ENCODE data around the gene PRKCG. TPM values are rescaled to one million over a fixed set of nuclear protein-coding genes. Genes with fewer than 3 reads are reported as not detected.

The PRKCG gene
- total and polyA plus RNA-seq, 4 donors = 0.02 to 0.63 (median 0.18) TPM; not detected in 1

DNA sequence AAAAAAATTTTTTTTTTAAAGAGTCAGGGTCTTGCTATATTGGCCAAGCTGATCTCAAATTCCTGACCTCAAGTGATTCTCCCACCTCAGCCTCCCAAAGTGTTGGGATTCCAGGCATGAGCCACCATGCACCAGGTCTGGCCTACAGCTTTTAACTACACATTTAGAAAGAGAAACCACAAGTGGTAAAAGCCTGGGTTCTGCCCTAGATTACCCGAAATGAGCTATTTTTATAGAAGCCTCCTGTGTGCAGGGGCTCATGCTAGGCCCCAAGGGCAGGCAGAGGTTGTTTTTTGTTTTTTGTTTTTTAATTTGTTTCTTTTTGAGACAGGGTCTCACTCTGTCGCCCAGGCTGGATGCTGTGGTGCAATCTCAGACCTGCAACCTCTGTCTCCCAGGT is 28.3 kb upstream of the PRKCG start:
- 63 to 67% methylated on average over 2 of the region's 2 CpGs for WGBS, 2 donors
- Histone ChIP-seq H3K27me3 (ENCODE audit: control insufficient read depth in 3 of 3, insufficient read depth in 3 of 3, low read length in 2 of 3) (no peaks in the 10 kb centered on the region), H3K27ac (ENCODE audit: low read depth in 1 of 2, low read length in 1 of 2) (no peak overlapping the region), H3K9me3 (ENCODE audit: control insufficient read depth in 4 of 4, insufficient read depth in 3 of 4, low read length in 3 of 4) (no peaks in the 10 kb centered on the region), H3K4me1 (ENCODE audit: control insufficient read depth in 5 of 5, insufficient read depth in 5 of 5, low read length in 5 of 5) (peaks cover 0 to 9% (median 0%) of the 10 kb centered on the region in 5 donors), H3K36me3 (ENCODE audit: control insufficient read depth in 4 of 4, insufficient read depth in 4 of 4, low read length in 4 of 4) (peaks cover 0 to 2% (median 0%) of the 10 kb centered on the region in 4 donors), H3K9ac (ENCODE audit: insufficient read depth in 1 of 2, low read length in 2 of 2) (no peak overlapping the region), H3K4me3 (no peak overlapping the region)
- TF ChIP-seq, protein P1, sequence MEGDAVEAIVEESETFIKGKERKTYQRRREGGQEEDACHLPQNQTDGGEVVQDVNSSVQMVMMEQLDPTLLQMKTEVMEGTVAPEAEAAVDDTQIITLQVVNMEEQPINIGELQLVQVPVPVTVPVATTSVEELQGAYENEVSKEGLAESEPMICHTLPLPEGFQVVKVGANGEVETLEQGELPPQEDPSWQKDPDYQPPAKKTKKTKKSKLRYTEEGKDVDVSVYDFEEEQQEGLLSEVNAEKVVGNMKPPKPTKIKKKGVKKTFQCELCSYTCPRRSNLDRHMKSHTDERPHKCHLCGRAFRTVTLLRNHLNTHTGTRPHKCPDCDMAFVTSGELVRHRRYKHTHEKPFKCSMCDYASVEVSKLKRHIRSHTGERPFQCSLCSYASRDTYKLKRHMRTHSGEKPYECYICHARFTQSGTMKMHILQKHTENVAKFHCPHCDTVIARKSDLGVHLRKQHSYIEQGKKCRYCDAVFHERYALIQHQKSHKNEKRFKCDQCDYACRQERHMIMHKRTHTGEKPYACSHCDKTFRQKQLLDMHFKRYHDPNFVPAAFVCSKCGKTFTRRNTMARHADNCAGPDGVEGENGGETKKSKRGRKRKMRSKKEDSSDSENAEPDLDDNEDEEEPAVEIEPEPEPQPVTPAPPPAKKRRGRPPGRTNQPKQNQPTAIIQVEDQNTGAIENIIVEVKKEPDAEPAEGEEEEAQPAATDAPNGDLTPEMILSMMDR (IDR thresholded peaks at IDR 0.05; ENCODE audit: control extremely low read depth, extremely low read depth) = no peak
- ATAC-seq (ENCODE audit: insufficient read depth, low FRiP score) = no peak
- DNase-seq = no peak

DNA sequence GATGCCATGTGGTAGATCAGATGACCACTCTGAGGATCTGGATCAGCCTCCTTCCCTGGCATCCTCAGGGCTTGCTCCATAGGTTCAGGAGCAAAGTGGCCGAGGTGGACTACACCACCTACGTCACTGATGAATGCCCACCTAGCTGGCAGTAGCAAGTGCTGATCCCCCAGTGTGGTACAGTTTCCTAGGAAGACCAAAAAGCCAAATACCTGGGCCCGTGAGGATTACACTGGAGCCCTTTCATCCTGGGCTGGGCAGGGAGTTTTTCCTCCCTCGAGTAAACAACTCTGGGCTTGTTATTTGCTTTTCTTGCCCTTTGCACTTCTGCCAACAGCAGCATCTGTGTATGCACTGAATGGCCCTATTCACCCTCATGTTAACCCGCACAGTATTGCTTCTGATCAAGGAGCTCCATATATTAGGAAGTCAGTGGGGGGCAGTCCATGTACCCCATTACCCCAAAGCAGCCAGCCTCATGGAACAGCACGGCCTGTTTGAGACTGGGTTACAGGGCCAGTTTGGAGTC is 17.6 kb upstream of the PRKCG start:
- Histone ChIP-seq H3K27me3 (ENCODE audit: control insufficient read depth in 3 of 3, insufficient read depth in 3 of 3, low read length in 2 of 3) (peaks cover 0 to 2% (median 0%) of the 10 kb centered on the region in 3 donors), H3K9ac (ENCODE audit: insufficient read depth in 1 of 2, low read length in 2 of 2) (no peak overlapping the region), H3K4me1 (ENCODE audit: control insufficient read depth in 5 of 5, insufficient read depth in 5 of 5, low read length in 5 of 5) (peaks cover 0 to 12% (median 11%) of the 10 kb centered on the region in 5 donors), H3K9me3 (ENCODE audit: control insufficient read depth in 4 of 4, insufficient read depth in 3 of 4, low read length in 3 of 4) (no peaks in the 10 kb centered on the region), H3K36me3 (ENCODE audit: control insufficient read depth in 4 of 4, insufficient read depth in 4 of 4, low read length in 4 of 4) (no peaks in the 10 kb centered on the region), H3K27ac (ENCODE audit: low read depth in 1 of 2, low read length in 1 of 2) (no peak overlapping the region), H3K4me3 (no peak overlapping the region)
- TF ChIP-seq, protein P1 (IDR thresholded peaks at IDR 0.05; ENCODE audit: control extremely low read depth, extremely low read depth) = no peak
- ATAC-seq (ENCODE audit: insufficient read depth, low FRiP score) = no peak
- DNase-seq = peak in 1 of 3 donors; percentile 16
- 67 to 85% methylated on average over 6 of the region's 6 CpGs for WGBS, 2 donors

DNA sequence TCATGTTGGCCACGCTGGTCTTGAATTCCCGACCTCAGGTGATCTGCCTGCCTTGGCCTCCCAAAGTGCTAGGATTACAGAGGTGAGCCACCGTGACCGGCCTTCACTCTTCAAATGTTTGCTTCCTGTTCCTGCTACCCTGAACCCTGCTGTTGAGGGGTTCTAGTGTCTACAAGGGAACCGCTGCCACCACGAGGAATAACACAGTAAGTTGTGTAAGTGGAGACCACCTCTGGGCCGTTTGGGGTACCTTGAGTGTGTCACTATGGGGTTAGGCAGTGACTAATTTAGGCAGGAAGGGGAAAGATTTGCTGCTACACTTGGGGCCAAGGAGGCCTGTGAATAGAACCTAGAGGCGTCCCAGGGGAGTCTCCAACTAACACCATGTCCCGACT is 16.5 kb upstream of the PRKCG start:
- ATAC-seq (ENCODE audit: insufficient read depth, low FRiP score) = no peak
- DNase-seq = peak in 1 of 3 donors; percentile 17
- Histone ChIP-seq H3K27me3 (ENCODE audit: control insufficient read depth in 3 of 3, insufficient read depth in 3 of 3, low read length in 2 of 3) (peaks cover 0 to 2% (median 0%) of the 10 kb centered on the region in 3 donors), H3K9ac (ENCODE audit: insufficient read depth in 1 of 2, low read length in 2 of 2) (peak overlapping the region; percentile 62 to 89), H3K36me3 (ENCODE audit: control insufficient read depth in 4 of 4, insufficient read depth in 4 of 4, low read length in 4 of 4) (peaks cover 0 to 2% (median 0%) of the 10 kb centered on the region in 4 donors), H3K4me3 (no peak overlapping the region), H3K27ac (ENCODE audit: low read depth in 1 of 2, low read length in 1 of 2) (peak overlapping the region in 1 of 2 donors; percentile 93), H3K4me1 (ENCODE audit: control insufficient read depth in 5 of 5, insufficient read depth in 5 of 5, low read length in 5 of 5) (peaks cover 0 to 13% (median 11%) of the 10 kb centered on the region in 5 donors), H3K9me3 (ENCODE audit: control insufficient read depth in 4 of 4, insufficient read depth in 3 of 4, low read length in 3 of 4) (no peaks in the 10 kb centered on the region)
- TF ChIP-seq, protein P1 (IDR thresholded peaks at IDR 0.05; ENCODE audit: control extremely low read depth, extremely low read depth) = no peak
- 57 to 68% methylated on average over 9 of the region's 9 CpGs for WGBS, 2 donors

Data from lung (tissue), 12 donors.